Heart left ventricle (tissue), 13 donors: ENCODE results near the gene FYTTD1.
"Not testable (repeated sequence)": the region's sequence is repeated elsewhere in the genome, so short reads cannot be mapped to it uniquely, and the experiment has no call there.

ENCODE experiments used
- POLR2A ChIP-seq, 2 donors: fragments of 450-650 bp; IDR thresholded peaks; one replicate each; pipeline ENCODE4 v1.6.1; 2017; ENCODE audit warnings: antibody characterized with exemption in 2 of 2, mild to moderate bottlenecking in 2 of 2, moderate library complexity in 2 of 2
- TF ChIP-seq, protein P1 (sequence below), 12 donors: fragments of 200-600 bp; sonication (generic) in 4 of 12; IDR thresholded peaks; one replicate each; pipeline versions ENCODE4 v1.5.0 to v1.8.0; 2018 to 2022; ENCODE audit warnings: antibody characterized with exemption in 12 of 12, mild to moderate bottlenecking in 5 of 12
- donor health status: ischemic (EF 13 %, LVEDD 7.1; RV severe dilation, severe dysfunction).
- donor health status: DM: no; HTN: yes; CAD: no.
- donor health status: DM: no; HTN: no; CAD: no.
- donor health status: ischemic (EF 25% LVEDD 6.9; RV normal size, moderate dysfunction).
- donor health status: ischemic (EF 25% LVEDD 5.7; RV mildly dilated, moderate dysfunction).
- donor health status: ischemic (EF 35%, LVEDD 5.7; RV mildly dilated, moderate dysfunction).
- donor health status: nonischemic (EF 11% LVEDD 7.7; RV severe dilation, severe dysfunction).
- donor health status: DM: yes; HTN: yes; CAD: no.
- donor health status: PGD.
- donor health status: ischemic (EF 29% LVEDD 5.4; RV normal size, mild dysfunction).
- donor health status: nonischemic (EF 23%, LVEDD 6.1; RV moderate dilation, normal function).

DNA sequence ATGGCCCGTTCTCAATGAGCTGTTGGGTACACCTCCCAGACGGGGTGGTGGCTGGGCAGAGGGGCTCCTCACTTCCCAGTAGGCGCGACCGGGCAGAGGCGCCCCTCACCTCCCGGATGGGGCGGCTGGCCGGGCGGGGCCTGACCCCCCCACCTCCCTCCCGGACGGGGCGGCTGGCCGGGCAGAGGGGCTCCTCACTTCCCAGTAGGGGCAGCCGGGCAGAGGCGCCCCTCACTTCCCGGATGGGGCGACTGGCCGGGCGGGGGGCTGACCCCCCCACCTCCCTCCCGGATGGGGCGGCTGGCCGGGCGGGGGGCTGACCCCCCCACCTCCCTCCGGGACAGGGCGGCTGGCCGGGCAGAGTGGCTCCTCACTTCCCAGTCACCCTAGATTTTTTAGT lies 18.2 kb upstream of the FYTTD1 start:
- TF ChIP-seq, protein P1, sequence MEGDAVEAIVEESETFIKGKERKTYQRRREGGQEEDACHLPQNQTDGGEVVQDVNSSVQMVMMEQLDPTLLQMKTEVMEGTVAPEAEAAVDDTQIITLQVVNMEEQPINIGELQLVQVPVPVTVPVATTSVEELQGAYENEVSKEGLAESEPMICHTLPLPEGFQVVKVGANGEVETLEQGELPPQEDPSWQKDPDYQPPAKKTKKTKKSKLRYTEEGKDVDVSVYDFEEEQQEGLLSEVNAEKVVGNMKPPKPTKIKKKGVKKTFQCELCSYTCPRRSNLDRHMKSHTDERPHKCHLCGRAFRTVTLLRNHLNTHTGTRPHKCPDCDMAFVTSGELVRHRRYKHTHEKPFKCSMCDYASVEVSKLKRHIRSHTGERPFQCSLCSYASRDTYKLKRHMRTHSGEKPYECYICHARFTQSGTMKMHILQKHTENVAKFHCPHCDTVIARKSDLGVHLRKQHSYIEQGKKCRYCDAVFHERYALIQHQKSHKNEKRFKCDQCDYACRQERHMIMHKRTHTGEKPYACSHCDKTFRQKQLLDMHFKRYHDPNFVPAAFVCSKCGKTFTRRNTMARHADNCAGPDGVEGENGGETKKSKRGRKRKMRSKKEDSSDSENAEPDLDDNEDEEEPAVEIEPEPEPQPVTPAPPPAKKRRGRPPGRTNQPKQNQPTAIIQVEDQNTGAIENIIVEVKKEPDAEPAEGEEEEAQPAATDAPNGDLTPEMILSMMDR (IDR thresholded peaks at IDR 0.05), result not testable (repeated sequence)
- TF ChIP-seq POLR2A (IDR thresholded peaks at IDR 0.05), result not testable (repeated sequence)
